ENCODE measurements around the gene CBARP. TPM values are rescaled to one million over a fixed set of nuclear protein-coding genes. Genes with fewer than 3 reads are reported as not detected.

Gene CBARP
- total and polyA plus RNA-seq, 2 of the 13 experiments (the other 11 are each of a cell fraction or from before 2014, with no cell fraction given), result 1.2 to 1.4 TPM

DNA sequence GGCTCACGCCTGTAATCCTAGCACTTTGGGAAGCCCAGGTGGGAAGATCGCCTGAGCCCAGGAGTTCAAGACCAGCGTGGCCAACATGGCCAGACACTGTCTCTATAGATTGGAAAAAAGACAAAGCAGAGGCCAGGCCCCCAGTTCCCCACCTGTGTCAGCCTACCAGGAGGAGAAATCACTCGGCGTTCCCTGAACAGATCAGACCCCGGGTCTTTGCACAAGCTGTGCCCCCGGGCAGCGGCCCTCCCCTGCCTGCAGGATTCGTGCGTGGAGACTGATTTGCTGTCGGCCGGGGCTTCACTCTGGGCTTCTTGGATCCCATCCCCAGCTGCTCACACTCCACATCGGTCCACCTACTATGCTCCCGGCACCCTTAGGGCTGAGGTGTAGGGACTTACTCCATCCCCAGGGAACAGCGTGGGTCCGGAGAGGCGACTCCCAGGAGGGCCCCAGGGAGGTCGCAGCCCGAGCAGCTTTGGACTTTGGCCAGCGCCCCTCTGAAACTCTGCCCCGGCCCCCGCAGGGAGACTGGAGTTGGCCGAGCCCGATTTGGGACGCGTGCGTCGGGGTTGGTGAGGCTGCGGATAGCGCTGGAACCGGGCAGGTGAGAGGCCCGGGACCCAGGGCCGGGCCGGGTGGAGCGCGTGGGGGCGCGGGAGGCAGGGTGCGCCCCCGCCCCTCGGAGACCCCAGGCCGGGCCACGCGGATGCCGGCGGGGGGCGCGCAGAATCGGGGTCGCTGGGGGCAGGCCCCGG is 47.4 kb upstream of the CBARP start (continued):
- TF ChIP-seq ZBTB40 (IDR thresholded peaks at IDR 0.05) (no peak), ZBTB40 (CRISPR knock-in tag; IDR thresholded peaks at IDR 0.05) (no peak), NCOR1 (IDR thresholded peaks at IDR 0.05; ENCODE audit: borderline replicate concordance, low read length) (no peak), ZNF260 (CRISPR knock-in tag; IDR thresholded peaks at IDR 0.05; ENCODE audit: borderline replicate concordance, low read depth) (no peak), CBX5 (CRISPR knock-in tag; IDR thresholded peaks at IDR 0.05; ENCODE audit: borderline replicate concordance) (peak; percentile 12; the same call in 1 of the 2 replicates), ZNF616 (CRISPR knock-in tag; IDR thresholded peaks at IDR 0.05; ENCODE audit: low read depth) (no peak), STAT5B (CRISPR knock-in tag; IDR thresholded peaks at IDR 0.05) (no peak), ATF7-NPFF (CRISPR knock-in tag; IDR thresholded peaks at IDR 0.05; ENCODE audit: low read depth) (no peak), ZEB1 (IDR thresholded peaks at IDR 0.05; ENCODE audit: insufficient replicate concordance, low read depth) (no peak), ZNF615 (CRISPR knock-in tag; IDR thresholded peaks at IDR 0.05; ENCODE audit: borderline replicate concordance) (no peak), MXD4 (CRISPR knock-in tag; IDR thresholded peaks at IDR 0.05) (no peak), TBP (CRISPR knock-in tag; IDR thresholded peaks at IDR 0.05) (no peak), PAXIP1 (CRISPR knock-in tag; conservative IDR thresholded peaks at IDR 0.05) (0 out of 2 replicates have a peak, but pooled peaks have one; percentile 42), ZMYM4 (CRISPR knock-in tag; IDR thresholded peaks at IDR 0.05) (0 out of 2 replicates have a peak, but pooled peaks have one; percentile 15), ZNF510 (CRISPR knock-in tag; IDR thresholded peaks at IDR 0.05; ENCODE audit: low read depth) (no peak), NRL (CRISPR knock-in tag; IDR thresholded peaks at IDR 0.05; ENCODE audit: borderline replicate concordance) (0 out of 2 replicates have a peak, but pooled peaks have one; percentile 23), ZNF547 (CRISPR knock-in tag; IDR thresholded peaks at IDR 0.05) (no peak)
